Astrocyte of the spinal cord (primary cell): ENCODE measurements around the gene RSBN1L.

ENCODE experiments used
- DNase-seq: peaks from one replicate; pipeline ENCODE4 v3.0.0; 2011; ENCODE audit warnings: low read depth, low spot score
- H3K4me3 ChIP-seq: 2 replicates; pipeline ENCODE4 v1.5.1; 2011; ENCODE audit warnings: low read depth, mild to moderate bottlenecking, low read length, moderate library complexity
- CTCF ChIP-seq: IDR thresholded peaks from 2 replicates; pipeline ENCODE4 v1.5.1; 2012; ENCODE audit warnings: low read depth, mild to moderate bottlenecking, low read length, inconsistent platforms
- in situ Hi-C: cut with HindIII; loops from 2 replicates; pipeline ENCODE4 v1.10.0; 2017; ENCODE audit warnings: low sequenced_read_pairs

The RSBN1L gene

GRCh38 chr7:77655836-77656455 lies 40.3 kb upstream of the RSBN1L start:
- TF ChIP-seq CTCF: no peak
- H3K4me3 ChIP-seq: no peak overlapping the region
- in situ Hi-C loops: no loop called here
- DNase-seq: peak; percentile 30

GRCh38 chr7:77657427-77658224 lies 38.6 kb upstream of the RSBN1L start:
- TF ChIP-seq CTCF: peak; percentile 44
- H3K4me3 ChIP-seq: no peak overlapping the region
- in situ Hi-C loops: no loop called here
- DNase-seq: peak; percentile 56

- DNase-seq: no peak
- TF ChIP-seq CTCF: no peak
- in situ Hi-C loops: no loop called here
- H3K4me3 ChIP-seq: no peak overlapping the region
Measured at GRCh38 chr7:77658928-77659327, 37.3 kb upstream of the RSBN1L start.

DNA sequence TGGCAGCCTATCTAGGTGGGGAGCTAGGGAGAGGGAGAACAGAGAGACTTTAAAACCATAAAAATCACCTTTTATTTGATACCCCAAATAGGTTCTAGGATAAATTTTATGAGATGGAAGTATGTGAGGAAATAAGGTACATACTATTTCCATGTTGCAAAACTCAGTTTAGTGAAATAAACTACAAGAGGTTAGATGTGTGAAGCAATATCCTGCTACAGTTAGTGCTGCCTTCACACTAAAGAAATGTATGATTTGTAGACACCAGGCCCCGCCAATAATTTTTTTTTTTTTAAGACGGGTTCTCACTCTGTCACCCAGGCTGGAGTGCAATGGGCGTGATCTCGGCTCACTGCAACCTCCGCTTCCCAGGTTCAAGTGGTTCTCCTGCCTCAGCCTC lies 34.4 kb upstream of the RSBN1L start:
- TF ChIP-seq CTCF: no peak
- no peak for DNase-seq
- in situ Hi-C loops: no loop called here
- H3K4me3 ChIP-seq: no peak overlapping the region

DNA sequence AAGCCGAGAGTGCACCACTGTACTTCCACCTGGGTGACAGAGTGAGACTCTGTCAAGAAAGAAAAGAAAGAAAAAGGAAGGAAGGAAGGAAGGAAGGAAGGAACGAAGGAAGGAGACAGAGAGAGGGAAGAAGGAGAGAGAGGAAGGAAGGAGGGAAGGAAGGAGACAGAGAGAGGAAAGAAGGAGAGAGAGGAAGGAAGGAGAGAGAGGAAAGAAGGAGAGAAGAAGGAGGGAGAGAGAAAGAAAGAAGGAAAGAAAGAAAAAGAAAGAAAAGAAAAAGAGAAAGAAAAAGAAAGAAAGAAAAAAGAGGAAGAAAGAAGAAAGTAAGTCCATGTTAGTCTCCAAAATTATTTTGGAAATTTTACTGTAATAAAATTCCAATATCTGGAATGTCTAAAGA lies 33.4 kb upstream of the RSBN1L start:
- no peak for DNase-seq
- TF ChIP-seq CTCF: no peak
- no peak overlapping the region for H3K4me3 ChIP-seq
- in situ Hi-C loops: no loop called here

DNA sequence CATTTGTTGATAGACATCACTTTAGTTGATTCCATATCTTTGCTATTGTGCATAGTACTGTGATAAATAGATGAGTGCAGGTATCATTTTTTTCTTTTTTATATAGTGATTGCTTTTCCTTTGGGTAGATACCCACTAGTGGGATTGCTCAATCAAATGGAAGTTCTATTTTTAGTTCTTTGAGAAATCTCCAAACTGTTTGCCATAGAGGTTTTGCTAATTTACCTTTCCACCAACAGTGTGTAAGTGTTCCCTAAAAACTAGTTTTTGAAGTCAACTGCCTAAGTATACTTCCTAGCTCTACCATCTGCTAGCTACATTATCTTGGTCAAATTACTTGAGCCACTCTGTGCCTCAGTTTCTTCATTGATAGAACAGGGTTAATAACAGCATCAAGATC lies 31.5 kb upstream of the RSBN1L start:
- no peak overlapping the region for H3K4me3 ChIP-seq
- in situ Hi-C loops: no loop called here
- no peak for DNase-seq
- TF ChIP-seq CTCF: no peak
